Upper lobe of right lung (tissue), 1 donor: Measurements from ENCODE around the gene EPB41L2. TPM values are rescaled to one million over a fixed set of nuclear protein-coding genes. Genes with fewer than 3 reads are reported as not detected.

Experiments used
- ATAC-seq: fragments of 200-7000 bp; cut with Tn5 transposase; one replicate; pipeline ENCODE4 v1.9.1; 2020; ENCODE audit warnings: mild to moderate bottlenecking, moderate library complexity
- DNase-seq: peaks from one replicate; pipeline ENCODE4 v3.0.0-alpha.2; 2020
- H3K27ac ChIP-seq: fragments of 200-600 bp; one replicate; pipeline ENCODE4 v1.8.0; 2022
- H3K27me3 ChIP-seq: fragments of 200-600 bp; one replicate; pipeline ENCODE4 v1.8.0; 2022; ENCODE audit warnings: mild to moderate bottlenecking
- H3K36me3 ChIP-seq: fragments of 200-600 bp; one replicate; pipeline ENCODE4 v1.8.0; 2022
- H3K4me1 ChIP-seq: fragments of 200-600 bp; one replicate; pipeline ENCODE4 v1.8.0; 2022
- H3K4me3 ChIP-seq: fragments of 200-600 bp; one replicate; pipeline ENCODE4 v1.8.0; 2022; ENCODE audit warnings: mild to moderate bottlenecking
- H3K9me3 ChIP-seq: fragments of 200-600 bp; one replicate; pipeline ENCODE4 v1.8.0; 2022
- CTCF ChIP-seq: fragments of 200-600 bp; IDR thresholded peaks from one replicate; pipeline ENCODE4 v1.8.0; 2022; ENCODE audit warnings: antibody characterized with exemption
- intact Hi-C: fragments of 100-400 bp; cut with DNase I; formaldehyde crosslinking; loops from one replicate; pipeline ENCODE4 v1.11.0; 2022
- total RNA-seq: library from RNA; stranded (reverse); fragmentation: NEBNext Ultra II Directional; extraction: Animal tissue kit (Norgen Biotek cat#: 25700); gene quantifications from one replicate; pipeline ENCODE4 v1.2.1, GENCODE V29; 2021
- donor health status: DM: no; HTN: yes; CAD: no; lungs with severe emphysema.

Gene EPB41L2
- total RNA-seq, 1 donor from 2014 or later, result 174 TPM

GRCh38 chr6:130890521-130890971 lies 172.5 kb downstream of the EPB41L2 start:
- Histone ChIP-seq H3K27ac (no peak overlapping the region), H3K4me1 (no peaks in the 10 kb centered on the region), H3K36me3 (no peaks in the 10 kb centered on the region), H3K4me3 (no peak overlapping the region), H3K27me3 (no peaks in the 10 kb centered on the region), H3K9me3 (no peaks in the 10 kb centered on the region)
- intact Hi-C loops, result no loop called here
- no peak for DNase-seq
- ATAC-seq, result no peak
- no peak for TF ChIP-seq CTCF

- Histone ChIP-seq H3K27me3 (no peaks in the 10 kb centered on the region), H3K9me3 (no peaks in the 10 kb centered on the region), H3K4me1 (no peaks in the 10 kb centered on the region), H3K27ac (no peak overlapping the region), H3K36me3 (peaks cover 5% of the 10 kb centered on the region), H3K4me3 (no peak overlapping the region)
- no peak for ATAC-seq
- no peak for TF ChIP-seq CTCF
- intact Hi-C loops, result no loop called here
- no peak for DNase-seq
These were observed 173.6 kb downstream of the EPB41L2 start for GRCh38 chr6:130889423-130889822.

GRCh38 chr6:130888246-130888645 lies 174.8 kb downstream of the EPB41L2 start:
- DNase-seq, result no peak
- no peaks in the 10 kb centered on the region for H3K27me3 ChIP-seq
- intact Hi-C loops, result no loop called here
- ATAC-seq, result no peak
- no peak overlapping the region for H3K4me3 ChIP-seq
- TF ChIP-seq CTCF, result no peak
- H3K36me3 ChIP-seq, result peaks cover 5% of the 10 kb centered on the region
- H3K9me3 ChIP-seq, result no peaks in the 10 kb centered on the region
- no peak overlapping the region for H3K27ac ChIP-seq
- H3K4me1 ChIP-seq, result no peaks in the 10 kb centered on the region

GRCh38 chr6:130886966-130887365 lies 176.1 kb downstream of the EPB41L2 start:
- Histone ChIP-seq H3K9me3 (no peaks in the 10 kb centered on the region), H3K4me3 (no peak overlapping the region), H3K36me3 (peaks cover 5% of the 10 kb centered on the region), H3K4me1 (no peaks in the 10 kb centered on the region), H3K27me3 (no peaks in the 10 kb centered on the region), H3K27ac (no peak overlapping the region)
- intact Hi-C loops, result no loop called here
- ATAC-seq (no peak), DNase-seq (no peak)
- no peak for TF ChIP-seq CTCF

- TF ChIP-seq CTCF, result peak; percentile 92
- intact Hi-C loops, result no loop called here
- Histone ChIP-seq H3K27ac (no peak overlapping the region), H3K9me3 (no peaks in the 10 kb centered on the region), H3K27me3 (no peaks in the 10 kb centered on the region), H3K36me3 (peaks cover 5% of the 10 kb centered on the region), H3K4me1 (no peaks in the 10 kb centered on the region), H3K4me3 (no peak overlapping the region)
- DNase-seq (no peak), ATAC-seq (peak; percentile 96)
These were observed 177.5 kb downstream of the EPB41L2 start for GRCh38 chr6:130885392-130886192.
